Measurements from ENCODE around the gene TMEM150A. TPM values are rescaled to one million over a fixed set of nuclear protein-coding genes. Genes with fewer than 3 reads are reported as not detected.

TMEM150A gene
- total and polyA plus RNA-seq, 2 donors (not counting 3 experiments of a cell fraction or from before 2014, with no cell fraction given): 17.7 to 35.7 TPM

DNA sequence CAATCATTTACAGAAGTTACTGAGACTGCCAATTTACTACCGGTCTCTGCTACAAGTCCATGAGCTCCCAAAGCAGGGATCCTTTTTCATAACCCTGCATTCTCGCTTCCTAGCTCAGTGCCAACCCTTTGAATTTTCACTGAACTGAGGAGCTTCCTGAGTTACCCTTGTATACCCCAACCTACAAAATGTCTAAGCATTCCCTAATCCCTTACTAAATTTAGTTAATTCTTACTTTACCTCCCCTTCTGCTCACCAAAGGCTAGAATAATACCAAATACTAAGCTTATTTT lies 53.9 kb downstream of the TMEM150A start:
- no TSS peak for BruUV-seq (replicated peaks)
- ChIA-PET CTCF (interaction anchor here (1.0 to 6.8 kb wide), 9 partner anchors 8 to 481 kb away, joined by 3 to 236 read pairs (median 4); partner anchors contain the start of gene SH2D6), POLR2A (interaction anchor here (1.3 to 6.3 kb wide), 4 partner anchors 9 to 194 kb away, joined by 3 to 73 read pairs (median 3); partner anchors contain the start of genes ELMOD3, MAT2A and RETSAT)
- no peak overlapping the region for H3K27ac ChIP-seq (ENCODE audit: insufficient read depth, low read depth, low read length)
- dilution Hi-C loops (cut with MboI; ENCODE audit: extremely low pct_ligation_motif_present, low sequenced_read_pairs): no loop called here
- intact Hi-C loops (cut with micrococcal nuclease): no loop called here
- TF ChIP-seq, protein P1, sequence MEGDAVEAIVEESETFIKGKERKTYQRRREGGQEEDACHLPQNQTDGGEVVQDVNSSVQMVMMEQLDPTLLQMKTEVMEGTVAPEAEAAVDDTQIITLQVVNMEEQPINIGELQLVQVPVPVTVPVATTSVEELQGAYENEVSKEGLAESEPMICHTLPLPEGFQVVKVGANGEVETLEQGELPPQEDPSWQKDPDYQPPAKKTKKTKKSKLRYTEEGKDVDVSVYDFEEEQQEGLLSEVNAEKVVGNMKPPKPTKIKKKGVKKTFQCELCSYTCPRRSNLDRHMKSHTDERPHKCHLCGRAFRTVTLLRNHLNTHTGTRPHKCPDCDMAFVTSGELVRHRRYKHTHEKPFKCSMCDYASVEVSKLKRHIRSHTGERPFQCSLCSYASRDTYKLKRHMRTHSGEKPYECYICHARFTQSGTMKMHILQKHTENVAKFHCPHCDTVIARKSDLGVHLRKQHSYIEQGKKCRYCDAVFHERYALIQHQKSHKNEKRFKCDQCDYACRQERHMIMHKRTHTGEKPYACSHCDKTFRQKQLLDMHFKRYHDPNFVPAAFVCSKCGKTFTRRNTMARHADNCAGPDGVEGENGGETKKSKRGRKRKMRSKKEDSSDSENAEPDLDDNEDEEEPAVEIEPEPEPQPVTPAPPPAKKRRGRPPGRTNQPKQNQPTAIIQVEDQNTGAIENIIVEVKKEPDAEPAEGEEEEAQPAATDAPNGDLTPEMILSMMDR (IDR thresholded peaks at IDR 0.05; ENCODE audit: extremely low read depth in 1 of 2, insufficient read depth in 1 of 2, low read depth in 1 of 2, low read length in 2 of 2): no peak
- TF ChIP-seq POLR2A (IDR thresholded peaks at IDR 0.05; ENCODE audit: low read depth, low read length): peak; percentile 29
- H3K9me1 ChIP-seq (replicated peaks; ENCODE audit: control insufficient read depth, extremely low read depth, insufficient read depth, low read length): no peaks in the 10 kb centered on the region
- H3K36me3 ChIP-seq (ENCODE audit: control insufficient read depth in 2 of 2, extremely low read depth in 1 of 2, insufficient read depth in 2 of 2, low read length in 2 of 2): peaks cover 13 to 41% of the 10 kb centered on the region in 2 experiments
- H3K9ac ChIP-seq (replicated peaks; ENCODE audit: extremely low read depth, insufficient read depth, low read length): no peak overlapping the region
- H2AFZ ChIP-seq (ENCODE audit: low read depth, low read length): no peak overlapping the region
- no peak overlapping the region for H3K4me2 ChIP-seq (ENCODE audit: insufficient read depth, low read length)
- no peak overlapping the region for H3K4me3 ChIP-seq (replicated peaks in 1 of 3; ENCODE audit: insufficient read depth in 1 of 3, low read depth in 1 of 3, low read length in 3 of 3)
- H3K9me3 ChIP-seq (replicated peaks; ENCODE audit: control insufficient read depth, insufficient read depth, low read length): no peaks in the 10 kb centered on the region
- H3K4me1 ChIP-seq (ENCODE audit: control insufficient read depth, extremely low read depth, insufficient read depth, low read length): peaks cover 17% of the 10 kb centered on the region
- no peaks in the 10 kb centered on the region for H3K27me3 ChIP-seq (ENCODE audit: control insufficient read depth in 2 of 2, insufficient read depth in 2 of 2, low read length in 2 of 2)
- DNase-seq (ENCODE audit: low read depth, low spot score) (no peak), FAIRE-seq (no peak)
- H4K20me1 ChIP-seq (replicated peaks; ENCODE audit: control insufficient read depth, extremely low read depth, insufficient read depth, low read length): no peaks in the 10 kb centered on the region
- H3K79me2 ChIP-seq (ENCODE audit: control insufficient read depth, insufficient read depth, low read length): no peaks in the 10 kb centered on the region

Small RNA genes lying within 50 kb of the gene (small RNA-seq; reads per million reads assigned to genes)
- gene RN7SL126P (ENCODE audit: insufficient read depth, insufficient read length, low read depth, low replicate concordance): not detected

Other genes starting within 250 kb of the TMEM150A start
- 49.9 and 59.1 TPM in 2 replicates for gene RETSAT, start 248.2 kb downstream of the TMEM150A start, total RNA-seq
- 41.6 and 43.8 TPM in 2 replicates for gene RETSAT, start 248.2 kb downstream of the TMEM150A start, polyA plus RNA-seq
- gene ELMOD3, start 247.9 kb downstream of the TMEM150A start, total RNA-seq: 12.3 and 18.5 TPM in 2 replicates
- gene ELMOD3, start 247.9 kb downstream of the TMEM150A start, polyA plus RNA-seq: 22.0 and 22.4 TPM in 2 replicates
- gene CAPG, start 192.3 kb downstream of the TMEM150A start, total RNA-seq: 103 and 115 TPM in 2 replicates
- gene CAPG, start 192.3 kb downstream of the TMEM150A start, polyA plus RNA-seq: 104 and 107 TPM in 2 replicates
- 0.39 and 0.53 TPM in 2 replicates for gene SH2D6, start 184.0 kb downstream of the TMEM150A start, total RNA-seq
- gene SH2D6, start 184.0 kb downstream of the TMEM150A start, polyA plus RNA-seq: not detected in 2 replicates
- gene MAT2A, start 63.5 kb downstream of the TMEM150A start, total RNA-seq: 236 and 257 TPM in 2 replicates
- 151 and 172 TPM in 2 replicates for gene MAT2A, start 63.5 kb downstream of the TMEM150A start, polyA plus RNA-seq
- 44.5 and 48.0 TPM in 2 replicates for gene GGCX, start 41.2 kb downstream of the TMEM150A start, total RNA-seq
- 58.9 and 62.7 TPM in 2 replicates for gene GGCX, start 41.2 kb downstream of the TMEM150A start, polyA plus RNA-seq
- 35.8 and 39.0 TPM in 2 replicates for gene VAMP8, start 25.1 kb downstream of the TMEM150A start, total RNA-seq
- gene VAMP8, start 25.1 kb downstream of the TMEM150A start, polyA plus RNA-seq: 68.7 and 73.1 TPM in 2 replicates
- gene VAMP5, start 18.3 kb downstream of the TMEM150A start, total RNA-seq: 164 and 186 TPM in 2 replicates
- 624 and 648 TPM in 2 replicates for gene VAMP5, start 18.3 kb downstream of the TMEM150A start, polyA plus RNA-seq
- 133 and 142 TPM in 2 replicates for gene RNF181, start 7.0 kb downstream of the TMEM150A start, total RNA-seq
- gene RNF181, start 7.0 kb downstream of the TMEM150A start, polyA plus RNA-seq: 629 and 643 TPM in 2 replicates
- 23.0 and 27.4 TPM in 2 replicates for gene C2orf68, start 9.4 kb upstream of the TMEM150A start, total RNA-seq
- gene C2orf68, start 9.4 kb upstream of the TMEM150A start, polyA plus RNA-seq: 17.4 and 20.9 TPM in 2 replicates
- 58.3 and 64.5 TPM in 2 replicates for gene USP39, start 13.5 kb upstream of the TMEM150A start, total RNA-seq
- 57.8 TPM in 2 replicates for gene USP39, start 13.5 kb upstream of the TMEM150A start, polyA plus RNA-seq
- not detected in 2 replicates for gene SFTPB, start 65.5 kb upstream of the TMEM150A start, total RNA-seq
- not detected in 2 replicates for gene SFTPB, start 65.5 kb upstream of the TMEM150A start, polyA plus RNA-seq
- not detected in 2 replicates for gene GNLY, start 91.7 kb upstream of the TMEM150A start, total RNA-seq
- not detected in 2 replicates for gene GNLY, start 91.7 kb upstream of the TMEM150A start, polyA plus RNA-seq
- 12.7 and 12.8 TPM in 2 replicates for gene ATOH8, start 151.3 kb upstream of the TMEM150A start, total RNA-seq
- 10.3 and 13.8 TPM in 2 replicates for gene ATOH8, start 151.3 kb upstream of the TMEM150A start, polyA plus RNA-seq

Measured in endothelial cell of umbilical vein (primary cell).